Islet precursor cell (in vitro differentiated cells): ENCODE data around the gene NHLRC2.
A peak's percentile ranks its signal among the peaks of the same experiment; 100 is the strongest.
"Not testable (repeated sequence)": the region's sequence is repeated elsewhere in the genome, so short reads cannot be mapped to it uniquely, and the experiment has no call there.

Experiments
- DNase-seq: peaks from one replicate; pipeline ENCODE4 v3.0.0-alpha.2; 2018

The NHLRC2 gene, protein sequence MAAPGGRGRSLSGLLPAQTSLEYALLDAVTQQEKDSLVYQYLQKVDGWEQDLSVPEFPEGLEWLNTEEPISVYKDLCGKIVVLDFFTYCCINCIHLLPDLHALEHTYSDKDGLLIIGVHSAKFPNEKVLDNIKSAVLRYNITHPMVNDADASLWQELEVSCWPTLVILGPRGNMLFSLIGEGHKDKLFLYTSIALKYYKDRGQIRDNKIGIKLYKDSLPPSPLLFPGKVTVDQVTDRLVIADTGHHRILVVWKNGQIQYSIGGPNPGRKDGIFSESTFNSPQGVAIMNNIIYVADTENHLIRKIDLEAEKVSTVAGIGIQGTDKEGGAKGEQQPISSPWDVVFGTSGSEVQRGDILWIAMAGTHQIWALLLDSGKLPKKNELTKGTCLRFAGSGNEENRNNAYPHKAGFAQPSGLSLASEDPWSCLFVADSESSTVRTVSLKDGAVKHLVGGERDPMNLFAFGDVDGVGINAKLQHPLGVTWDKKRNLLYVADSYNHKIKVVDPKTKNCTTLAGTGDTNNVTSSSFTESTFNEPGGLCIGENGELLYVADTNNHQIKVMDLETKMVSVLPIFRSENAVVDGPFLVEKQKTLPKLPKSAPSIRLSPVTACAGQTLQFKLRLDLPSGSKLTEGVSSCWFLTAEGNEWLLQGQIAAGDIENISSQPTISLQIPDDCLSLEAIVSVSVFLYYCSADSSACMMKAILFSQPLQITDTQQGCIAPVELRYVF

DNA sequence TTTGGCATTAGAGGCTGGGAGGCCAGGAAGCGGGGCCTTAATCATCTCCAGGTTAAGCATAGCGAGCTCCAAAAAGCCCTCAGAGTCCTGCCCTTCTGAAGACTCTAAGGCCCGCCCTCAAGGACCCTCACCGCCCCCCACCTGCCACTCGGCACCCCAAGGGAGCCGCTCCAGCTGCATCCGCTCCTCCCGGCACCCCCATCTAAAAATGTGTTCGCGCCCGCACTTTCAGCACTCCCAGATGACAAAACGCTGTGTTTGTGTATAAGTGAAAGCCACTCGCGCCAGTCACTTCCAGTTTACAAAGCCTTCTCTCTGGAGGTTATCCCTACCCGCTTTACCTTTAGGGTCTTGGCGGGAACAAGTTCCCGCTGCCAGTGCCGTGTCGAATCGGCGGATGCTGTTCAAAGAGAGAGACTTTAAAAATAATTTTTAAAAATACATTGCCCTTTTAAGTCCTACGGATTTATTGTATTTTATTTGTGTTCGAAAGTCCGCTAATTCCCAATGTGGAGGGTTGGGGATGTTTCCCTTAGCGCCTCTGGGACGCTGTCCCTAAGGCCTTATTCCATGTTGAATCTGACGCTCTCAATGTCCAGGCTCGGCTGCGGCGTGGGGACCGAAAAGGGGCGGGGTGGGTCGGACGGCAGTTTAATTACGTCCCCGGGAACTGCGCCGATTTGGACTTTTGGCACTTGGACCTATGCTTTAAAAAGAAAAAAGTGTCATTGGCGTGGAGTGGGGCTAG lies at the start of gene NHLRC2, which contains the start of gene DCLRE1A:
NHLRC2 (plus strand) TSS at position 649 of the 748 bp plus-strand sequence. CDS start 212 bp downstream, outside the sequence.
DCLRE1A (minus strand) TSS at position 70 of the 748 bp plus-strand sequence. CDS start 900 bp downstream, outside the sequence.
- DNase-seq: peak; percentile 65

GRCh38 chr10:113806503-113806902 lies 48.0 kb upstream of the NHLRC2 start:
- DNase-seq: no peak

DNA sequence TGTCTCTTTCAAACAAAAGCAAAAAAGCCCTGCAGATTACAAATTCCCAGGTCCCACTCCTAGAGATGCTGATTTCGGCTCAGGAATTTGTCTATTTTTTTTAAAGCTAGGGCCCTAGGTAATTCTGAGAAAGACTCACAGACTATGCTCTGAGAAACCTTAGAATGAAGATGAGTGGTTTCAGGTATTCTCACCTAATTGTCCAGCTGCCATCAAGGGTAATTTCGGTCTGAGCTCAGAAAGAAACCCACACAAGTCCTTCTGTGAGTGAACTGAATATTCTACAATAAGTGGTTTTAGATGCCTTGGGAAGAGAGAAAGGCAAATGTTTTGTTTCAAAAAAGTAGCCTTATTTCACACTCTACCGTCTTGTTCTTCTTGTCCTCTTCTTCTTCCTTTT lies 46.3 kb upstream of the NHLRC2 start:
- no peak for DNase-seq

- not testable (repeated sequence) for DNase-seq
Measured at GRCh38 chr10:113814700-113815099, 39.8 kb upstream of the NHLRC2 start.

DNA sequence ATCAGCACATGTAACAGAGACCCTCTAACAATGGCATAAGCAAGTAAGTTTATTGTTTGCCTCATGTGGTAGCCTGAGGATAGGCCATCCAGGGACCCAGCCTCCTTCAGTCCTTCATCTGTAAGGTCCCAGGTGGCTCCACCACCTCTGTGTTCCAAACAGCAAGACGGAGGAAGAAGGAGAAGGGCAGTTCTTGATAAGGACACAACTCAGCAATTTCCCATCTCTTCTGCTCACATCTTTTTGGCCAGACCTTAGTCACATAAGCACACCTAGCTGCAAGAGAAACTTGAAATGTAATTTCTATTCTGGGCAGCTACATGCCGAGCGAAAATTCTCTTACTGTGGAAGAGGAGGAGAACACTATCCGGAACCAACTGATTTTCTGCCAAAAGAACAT lies 34.5 kb upstream of the NHLRC2 start:
- no peak for DNase-seq

DNA sequence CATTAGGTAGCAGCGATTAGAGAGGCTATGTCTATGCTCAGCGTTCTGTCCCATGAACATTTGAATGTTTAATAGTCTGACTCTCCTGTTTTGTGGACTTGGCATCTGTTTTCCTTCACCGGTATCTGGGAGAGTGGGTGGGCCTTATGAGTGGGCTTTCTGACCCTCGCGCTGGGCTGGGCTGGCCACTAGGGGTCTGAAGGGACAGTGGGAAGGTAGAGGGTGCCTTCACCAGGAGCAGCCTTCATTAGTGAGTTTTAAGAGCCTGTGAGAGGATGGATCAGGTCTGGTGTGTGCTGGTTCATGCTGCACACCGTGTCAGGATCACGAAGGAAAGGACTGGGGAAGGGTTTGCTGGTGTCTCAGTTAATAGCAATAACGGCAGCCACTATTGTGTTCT lies 34.0 kb upstream of the NHLRC2 start:
- DNase-seq: peak; percentile 79

GRCh38 chr10:113821306-113821705 lies 33.2 kb upstream of the NHLRC2 start:
- DNase-seq: not testable (repeated sequence)

DNA sequence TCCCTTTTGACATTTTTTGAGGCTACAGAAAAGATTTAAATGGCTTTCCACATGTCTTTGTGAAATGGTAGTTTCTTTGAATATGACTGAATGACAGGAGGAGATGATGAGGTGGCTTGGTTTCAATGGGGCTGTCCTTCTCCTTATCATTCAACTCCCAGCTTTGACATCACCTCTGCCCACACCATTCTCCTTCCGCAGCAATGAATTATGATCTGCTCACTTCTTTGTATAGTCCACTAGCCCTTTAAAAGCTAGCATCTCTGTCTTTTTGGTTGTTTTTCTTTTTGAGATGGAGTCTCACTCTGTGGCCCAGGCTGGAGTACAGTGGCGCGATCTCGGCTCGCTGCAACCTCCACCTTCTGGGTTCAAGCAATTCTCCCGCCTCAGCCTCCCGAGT lies 32.3 kb upstream of the NHLRC2 start:
- DNase-seq: no peak

DNA sequence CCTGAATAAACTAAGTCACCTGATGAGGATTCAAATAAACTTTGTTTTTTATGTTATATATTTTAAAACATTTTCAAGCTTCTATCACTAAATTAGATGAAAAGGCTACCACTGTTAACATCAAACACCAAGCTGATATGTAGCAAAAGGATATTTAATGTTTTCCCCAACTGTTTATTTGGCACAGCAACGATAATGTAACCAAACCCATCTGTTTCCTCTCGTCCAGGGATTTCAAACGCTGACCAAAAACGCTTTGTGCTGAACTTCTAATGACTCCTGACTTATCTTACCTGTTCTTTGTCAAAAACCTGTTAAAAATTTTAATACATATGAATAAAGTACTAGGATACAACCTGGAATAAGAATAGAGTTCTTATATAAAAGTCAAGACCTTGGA lies 31.1 kb upstream of the NHLRC2 start:
- no peak for DNase-seq

GRCh38 chr10:113825791-113826190 lies 28.7 kb upstream of the NHLRC2 start:
- DNase-seq: no peak

DNA sequence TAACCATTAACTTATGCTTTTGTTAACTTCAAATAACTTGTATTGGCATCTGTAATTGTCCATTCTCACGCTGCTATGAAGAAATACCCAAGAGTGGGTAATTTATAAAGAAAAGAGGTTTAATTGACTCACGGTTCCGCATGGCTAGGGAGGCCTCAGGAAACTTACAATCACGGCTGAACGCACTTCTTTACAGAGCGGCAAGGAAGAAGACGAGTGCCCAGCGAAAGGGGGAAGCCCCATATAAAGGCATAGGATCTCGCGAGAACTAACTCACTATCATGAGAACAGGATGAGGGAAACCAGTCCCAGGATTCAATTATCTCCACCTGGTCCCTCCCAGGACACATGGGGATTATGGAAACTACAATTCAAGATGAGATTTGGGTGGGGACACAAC lies 25.9 kb upstream of the NHLRC2 start:
- not testable (repeated sequence) for DNase-seq

DNA sequence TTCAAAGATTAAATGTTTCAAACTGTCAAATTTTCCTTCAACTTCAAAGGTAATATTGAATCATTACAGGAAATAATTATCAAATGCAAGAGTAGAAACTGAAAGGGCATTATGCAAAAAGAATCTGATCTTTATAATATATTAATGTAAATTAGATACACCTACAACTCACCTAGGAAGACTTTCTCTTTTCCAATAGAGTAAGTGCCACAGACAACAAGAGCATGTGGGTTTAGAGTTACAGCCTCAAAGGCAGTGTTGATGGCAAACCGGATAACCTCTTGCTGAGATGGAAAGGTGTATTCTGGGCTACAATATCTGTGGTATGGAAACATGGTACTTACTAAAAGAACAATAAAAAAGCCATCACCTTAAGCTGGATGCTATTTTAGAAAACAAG lies 12.3 kb upstream of the NHLRC2 start:
- no peak for DNase-seq

- no peak for DNase-seq
Measured at GRCh38 chr10:113843972-113844485, 10.4 kb upstream of the NHLRC2 start.

DNA sequence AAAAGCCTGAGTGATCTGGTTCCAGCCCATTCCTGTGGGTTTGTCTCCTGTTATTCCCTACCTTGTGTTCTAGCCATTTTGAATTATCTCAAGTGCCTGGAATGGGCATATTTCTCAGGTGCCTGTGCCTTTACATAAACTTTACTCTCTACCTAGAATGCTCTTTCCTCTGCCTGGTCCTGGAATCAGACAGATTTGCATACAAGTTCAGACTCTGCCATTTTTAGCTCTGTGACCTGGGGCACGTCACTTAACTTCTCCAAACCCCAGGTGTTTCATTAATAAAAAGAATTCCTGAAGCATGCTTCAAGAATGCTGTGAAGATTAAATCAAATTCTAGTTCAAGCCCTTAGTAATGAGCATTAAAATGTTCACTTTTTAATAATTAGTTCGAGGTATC lies 8.4 kb upstream of the NHLRC2 start:
- no peak for DNase-seq

GRCh38 chr10:113849140-113849803 lies 5.2 kb upstream of the NHLRC2 start:
- no peak for DNase-seq

DNA sequence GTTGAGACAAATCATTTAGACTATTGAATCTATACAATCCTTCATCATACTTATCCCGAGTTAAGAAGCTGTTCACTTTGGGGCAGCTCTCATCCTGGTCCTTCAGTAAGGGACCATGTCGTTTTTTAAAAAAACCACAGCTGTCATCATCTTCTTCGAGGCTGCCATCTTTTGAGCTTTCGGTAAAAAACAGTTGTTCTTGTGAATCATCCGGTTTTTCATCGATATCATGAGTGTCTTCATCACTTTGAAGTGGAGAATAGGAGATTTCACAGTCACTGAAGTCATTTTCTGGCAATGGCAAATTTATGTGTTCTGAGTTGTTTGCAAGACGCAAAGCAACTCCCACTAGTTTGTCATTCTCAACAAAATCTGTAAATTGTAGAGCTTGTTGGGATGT lies 4.5 kb upstream of the NHLRC2 start:
- DNase-seq: no peak

DNA sequence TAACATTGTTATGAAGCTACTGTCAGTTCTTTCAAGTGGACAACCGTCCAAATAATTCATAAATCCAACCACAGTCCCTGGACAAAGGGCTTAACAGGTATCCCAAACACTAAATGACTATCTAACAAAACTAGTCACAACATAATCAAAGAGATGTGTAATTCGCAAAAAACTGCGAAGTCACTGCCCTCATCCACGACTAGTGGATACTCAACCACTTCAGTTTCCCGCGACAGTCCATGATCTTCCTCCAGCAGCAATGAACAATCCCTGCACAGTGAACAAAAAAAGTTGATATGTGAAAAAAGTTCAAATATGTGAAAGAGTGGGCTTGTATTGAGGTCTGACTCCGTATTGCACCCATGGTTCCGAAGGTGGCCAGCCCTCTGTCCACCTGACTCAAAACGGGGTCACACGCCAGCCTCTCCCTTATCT lies 866 bp upstream of the NHLRC2 start:
- DNase-seq: peak; percentile 44

- peak; percentile 80 for DNase-seq
Measured at GRCh38 chr10:113854761-113855588, 514 bp downstream of the NHLRC2 start.

DNA sequence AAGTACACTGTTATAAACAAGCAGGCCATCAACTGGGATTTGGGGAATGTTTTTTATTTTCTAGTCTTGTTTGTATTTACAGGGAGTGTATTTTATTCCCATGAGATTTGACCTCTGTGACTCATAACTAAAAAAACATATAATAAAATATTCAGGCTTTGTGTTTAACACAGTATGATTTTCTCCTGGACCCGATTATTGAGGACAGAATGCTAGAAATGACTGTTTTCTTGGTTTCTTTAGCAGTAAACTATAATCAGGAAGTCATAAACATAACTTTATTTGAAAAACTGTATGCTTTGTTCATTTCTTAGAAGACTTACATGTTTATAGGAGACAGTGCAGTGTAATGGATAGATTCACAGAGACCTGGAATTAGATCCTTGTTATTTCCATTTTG lies 2.1 kb downstream of the NHLRC2 start:
- DNase-seq: no peak

DNA sequence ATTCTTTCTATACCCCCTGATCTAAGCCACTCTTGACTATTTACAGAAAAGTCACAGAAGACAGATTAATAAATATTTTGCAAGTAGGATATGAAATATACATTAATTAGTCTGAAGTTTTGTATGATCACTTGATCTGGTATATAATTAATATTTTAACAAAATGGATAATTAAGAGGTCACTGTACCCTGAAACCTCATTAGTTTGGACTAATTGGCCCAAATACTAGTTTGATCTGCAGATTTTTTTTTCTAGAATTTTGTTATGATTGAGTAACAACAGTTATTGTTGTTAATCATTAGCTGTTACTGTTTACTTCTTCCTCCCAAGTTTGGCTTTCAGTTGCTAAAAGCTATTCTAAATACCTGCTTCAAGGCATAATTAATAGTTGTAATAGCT lies 2.7 kb downstream of the NHLRC2 start:
- no peak for DNase-seq

DNA sequence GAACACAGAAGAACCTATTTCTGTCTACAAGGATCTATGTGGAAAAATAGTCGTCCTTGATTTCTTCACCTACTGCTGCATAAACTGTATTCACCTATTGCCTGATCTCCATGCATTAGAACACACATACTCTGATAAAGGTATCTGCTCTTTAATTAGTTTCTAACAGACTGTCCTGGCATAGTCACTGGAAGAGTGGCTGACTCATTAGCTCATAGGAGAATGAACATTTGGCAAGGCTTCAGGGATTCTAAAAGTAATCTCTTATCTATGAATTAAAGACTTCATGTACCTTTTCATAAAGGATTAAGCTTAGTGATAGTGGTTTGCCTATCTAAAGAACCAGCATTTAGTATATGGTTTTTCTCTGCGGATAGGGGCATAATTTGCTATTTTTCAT lies 4.1 kb downstream of the NHLRC2 start:
- no peak for DNase-seq

DNA sequence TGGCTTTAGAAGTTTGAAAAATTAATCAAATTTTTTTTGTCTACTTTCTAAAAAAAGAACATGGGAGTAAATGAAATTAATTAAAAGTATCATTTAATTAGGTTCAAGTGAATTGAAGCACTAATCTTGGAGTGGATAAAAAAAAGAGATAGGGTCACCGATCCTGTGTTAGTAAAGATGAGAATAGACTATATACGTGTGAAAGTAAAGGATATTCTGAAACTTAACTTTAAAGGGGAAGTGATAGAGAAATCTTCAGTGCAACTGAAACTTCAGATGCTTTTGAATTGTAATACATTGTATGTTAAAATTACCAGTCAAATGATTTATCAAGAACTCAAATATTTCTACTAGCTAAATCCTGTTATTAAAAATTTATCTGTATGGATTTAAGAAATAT lies 4.8 kb downstream of the NHLRC2 start:
- DNase-seq: no peak
